Prostate gland (tissue), 2 donors: ENCODE data around the gene ORC3. TPM values are rescaled to one million over a fixed set of nuclear protein-coding genes. Genes with fewer than 3 reads are reported as not detected.
"Not testable (repeated sequence)": the region's sequence is repeated elsewhere in the genome, so short reads cannot be mapped to it uniquely, and the experiment has no call there.

ENCODE experiments used
- DNase-seq: peaks from one replicate; pipeline ENCODE4 v3.0.0-alpha.2; 2019; ENCODE audit warnings: low spot score
- H3K27ac ChIP-seq, 2 donors: fragments of 200-600 bp; sonication (generic); 2 replicates each; pipeline ENCODE4 v1.5.1; 2017 to 2019
- H3K27me3 ChIP-seq: fragments of 200-600 bp; sonication (generic); replicated peaks from 2 replicates; pipeline ENCODE4 v1.5.1; 2019; ENCODE audit not compliant: insufficient read depth
- H3K36me3 ChIP-seq, 2 donors: fragments of 200-600 bp; sonication (generic); 1 replicate in 1 of 2; 2 replicates in 1 of 2; pipeline versions ENCODE4 v1.5.1 to v1.8.1; 2017 to 2019
- H3K4me1 ChIP-seq: fragments of 200-600 bp; sonication (generic); replicated peaks from 2 replicates; pipeline ENCODE4 v1.5.1; 2019
- H3K4me3 ChIP-seq, 2 donors: fragments of 200-600 bp; sonication (generic); 2 replicates each; pipeline ENCODE4 v1.5.1; 2017 to 2019
- H3K9me3 ChIP-seq: fragments of 200-600 bp; sonication (generic); 2 replicates; pipeline ENCODE4 v1.5.1; 2017
- POLR2A ChIP-seq: fragments of 450-650 bp; IDR thresholded peaks from one replicate; pipeline ENCODE4 v1.6.1; 2016; ENCODE audit warnings: antibody characterized with exemption, mild to moderate bottlenecking
- POLR2AphosphoS5 ChIP-seq: sonication (generic); formaldehyde crosslinking; IDR thresholded peaks from one replicate; pipeline ENCODE4 v1.6.1; 2017; ENCODE audit warnings: antibody characterized with exemption
- WGBS: methylation state at CpG from one replicate; pipeline ENCODE4 v1.1.5; 2018; 5-methylcytosine and 5-hydroxymethylcytosine counted together
- intact Hi-C: fragments of 100-400 bp; cut with DNase I; formaldehyde crosslinking; loops from one replicate; pipeline ENCODE4 v1.14.2; 2022
- total RNA-seq, 2 donors: library from RNA; depleted of rRNA; stranded (reverse); fragments of >200 nt; gene quantifications; one replicate each; pipeline ENCODE4 v1.1.0, GENCODE V29; 2016
- TF ChIP-seq, protein P1 (sequence below), 4 experiments: fragments of 200-600 bp in 2 of 4; fragments of 450-650 bp in 2 of 4; sonication (generic) in 2 of 4; IDR thresholded peaks; 1 replicate in 3 of 4; 2 replicates in 1 of 4; pipeline ENCODE4 v1.5.1; 2016 to 2019; ENCODE audit warnings: antibody characterized with exemption in 4 of 4, mild to moderate bottlenecking in 2 of 4, moderate library complexity in 2 of 4

The ORC3 gene
- total RNA-seq, 2 donors from 2014 or later: 18.5 to 30.9 TPM

DNA sequence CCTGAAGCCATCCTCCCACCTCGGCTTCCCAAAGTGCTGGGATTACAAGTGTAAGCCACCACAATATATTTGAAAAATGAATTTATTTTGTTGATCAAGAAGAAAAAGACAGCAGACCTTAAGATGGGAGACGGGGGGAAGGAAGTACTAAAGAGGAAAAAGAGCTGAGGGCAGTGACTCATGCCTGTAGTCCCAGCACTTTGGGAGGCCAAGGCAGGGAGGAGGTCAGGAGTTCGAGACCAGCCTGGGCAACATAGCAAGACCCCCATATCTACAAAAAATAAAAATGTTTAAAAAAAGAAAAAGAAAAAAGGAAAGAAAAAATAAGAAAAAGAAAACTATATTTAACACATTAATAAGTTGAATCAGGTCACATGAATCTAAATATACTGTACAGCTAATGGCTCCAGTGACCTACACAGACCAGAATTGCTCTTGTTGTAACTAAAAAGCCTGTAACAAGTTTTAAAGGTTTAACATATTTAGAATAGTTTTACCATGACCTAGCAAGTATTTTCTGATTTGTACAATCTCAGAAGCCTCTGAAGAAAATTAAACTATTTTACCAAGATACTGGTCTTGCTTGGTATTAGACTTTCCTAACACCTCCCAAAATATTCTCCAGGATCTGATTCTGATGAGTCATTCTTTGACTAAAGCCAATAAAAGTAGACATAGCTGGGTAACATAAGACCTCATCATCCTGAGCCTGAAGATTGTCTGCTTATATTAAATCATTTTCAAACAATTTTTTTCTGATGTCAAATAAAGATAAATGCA lies 116.4 kb downstream of the ORC3 start:
- Histone ChIP-seq H3K27ac (no peak overlapping the region), H3K27me3 (no peaks in the 10 kb centered on the region), H3K36me3 (no peaks in the 10 kb centered on the region), H3K4me1 (no peaks in the 10 kb centered on the region), H3K9me3 (no peaks in the 10 kb centered on the region), H3K4me3 (no peak overlapping the region)
- 91% methylated on average over 3 of the region's 3 CpGs for WGBS
- TF ChIP-seq POLR2A: no peak
- TF ChIP-seq, protein P1, sequence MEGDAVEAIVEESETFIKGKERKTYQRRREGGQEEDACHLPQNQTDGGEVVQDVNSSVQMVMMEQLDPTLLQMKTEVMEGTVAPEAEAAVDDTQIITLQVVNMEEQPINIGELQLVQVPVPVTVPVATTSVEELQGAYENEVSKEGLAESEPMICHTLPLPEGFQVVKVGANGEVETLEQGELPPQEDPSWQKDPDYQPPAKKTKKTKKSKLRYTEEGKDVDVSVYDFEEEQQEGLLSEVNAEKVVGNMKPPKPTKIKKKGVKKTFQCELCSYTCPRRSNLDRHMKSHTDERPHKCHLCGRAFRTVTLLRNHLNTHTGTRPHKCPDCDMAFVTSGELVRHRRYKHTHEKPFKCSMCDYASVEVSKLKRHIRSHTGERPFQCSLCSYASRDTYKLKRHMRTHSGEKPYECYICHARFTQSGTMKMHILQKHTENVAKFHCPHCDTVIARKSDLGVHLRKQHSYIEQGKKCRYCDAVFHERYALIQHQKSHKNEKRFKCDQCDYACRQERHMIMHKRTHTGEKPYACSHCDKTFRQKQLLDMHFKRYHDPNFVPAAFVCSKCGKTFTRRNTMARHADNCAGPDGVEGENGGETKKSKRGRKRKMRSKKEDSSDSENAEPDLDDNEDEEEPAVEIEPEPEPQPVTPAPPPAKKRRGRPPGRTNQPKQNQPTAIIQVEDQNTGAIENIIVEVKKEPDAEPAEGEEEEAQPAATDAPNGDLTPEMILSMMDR (IDR thresholded peaks at IDR 0.05): no peak
- no peak for TF ChIP-seq POLR2AphosphoS5
- intact Hi-C loops: loop anchor here (10.0 kb wide), 1 partner anchor 552 kb away; the partner anchor contains the start of gene ZNF292
- no peak for DNase-seq

DNA sequence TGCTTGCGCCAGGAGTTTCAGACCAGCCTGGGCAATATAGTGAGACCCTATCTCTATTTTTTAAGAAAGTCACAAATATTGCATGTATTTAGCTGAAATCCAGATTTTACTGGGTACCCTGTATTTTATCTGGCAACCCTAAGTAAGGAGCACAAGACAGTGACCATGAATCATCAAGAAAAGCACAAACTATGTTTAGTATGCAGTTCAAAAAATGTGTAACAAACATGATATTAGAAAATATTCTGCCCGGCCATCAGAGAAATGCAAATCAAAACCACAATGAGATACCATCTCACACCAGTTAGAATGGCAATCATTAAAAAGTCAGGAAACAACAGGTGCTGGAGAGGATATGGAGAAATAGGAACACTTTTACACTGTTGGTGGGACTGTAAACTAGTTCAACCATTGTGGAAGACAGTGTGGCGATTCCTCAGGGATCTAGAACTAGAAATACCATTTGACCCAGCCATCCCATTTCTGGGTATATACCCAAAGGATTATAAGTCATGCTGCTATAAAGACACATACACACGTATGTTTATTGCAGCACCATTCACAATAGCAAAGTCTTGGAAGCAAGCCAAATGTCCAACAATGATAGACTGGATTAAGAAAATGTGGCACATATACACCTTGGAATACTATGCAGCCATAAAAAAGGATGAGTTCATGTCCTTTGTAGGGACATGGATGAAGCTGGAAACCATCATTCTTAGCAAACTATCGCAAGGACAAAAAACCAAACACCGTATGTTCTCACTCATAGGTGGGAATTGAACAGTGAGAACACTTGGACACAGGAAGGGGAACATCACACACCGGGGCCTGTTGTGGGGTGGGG lies 118.9 kb downstream of the ORC3 start:
- H3K27me3 ChIP-seq, H3K27ac ChIP-seq, DNase-seq, H3K4me3 ChIP-seq, H3K9me3 ChIP-seq, H3K4me1 ChIP-seq, H3K36me3 ChIP-seq: not testable (repeated sequence)
- WGBS: 70% methylated on average over 7 of the region's 7 CpGs
- intact Hi-C loops: loop anchor here (10.0 kb wide), 1 partner anchor 554 kb away; the partner anchor contains the start of gene ZNF292

DNA sequence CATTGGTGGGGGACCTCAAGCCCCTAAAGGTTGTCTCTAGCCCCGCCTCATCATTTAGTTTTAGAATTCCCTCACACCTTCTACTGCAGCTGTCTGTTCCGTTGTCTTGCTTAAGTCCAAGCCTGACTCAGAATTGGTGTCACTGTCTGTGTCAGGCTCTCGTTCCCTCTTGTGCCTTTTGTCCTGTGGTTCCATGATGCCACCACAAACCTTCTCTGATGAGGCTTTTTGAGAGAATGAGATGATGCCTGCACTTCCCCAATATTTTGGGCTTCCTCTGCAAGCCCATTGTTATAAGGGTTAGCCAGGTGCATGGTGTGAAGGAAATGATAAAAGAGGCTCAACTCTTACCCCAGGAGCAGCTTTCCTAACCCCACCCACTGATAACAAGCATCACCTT lies 120.2 kb downstream of the ORC3 start:
- H3K4me1 ChIP-seq: no peaks in the 10 kb centered on the region
- TF ChIP-seq, protein P1 (IDR thresholded peaks at IDR 0.05): no peak
- TF ChIP-seq POLR2A: no peak
- no peak for TF ChIP-seq POLR2AphosphoS5
- no peaks in the 10 kb centered on the region for H3K36me3 ChIP-seq
- DNase-seq: no peak
- no peak overlapping the region for H3K27ac ChIP-seq
- intact Hi-C loops: no loop called here
- WGBS: 79% methylated on average over 3 of the region's 3 CpGs
- H3K27me3 ChIP-seq: no peaks in the 10 kb centered on the region
- no peak overlapping the region for H3K4me3 ChIP-seq
- H3K9me3 ChIP-seq: no peaks in the 10 kb centered on the region

DNA sequence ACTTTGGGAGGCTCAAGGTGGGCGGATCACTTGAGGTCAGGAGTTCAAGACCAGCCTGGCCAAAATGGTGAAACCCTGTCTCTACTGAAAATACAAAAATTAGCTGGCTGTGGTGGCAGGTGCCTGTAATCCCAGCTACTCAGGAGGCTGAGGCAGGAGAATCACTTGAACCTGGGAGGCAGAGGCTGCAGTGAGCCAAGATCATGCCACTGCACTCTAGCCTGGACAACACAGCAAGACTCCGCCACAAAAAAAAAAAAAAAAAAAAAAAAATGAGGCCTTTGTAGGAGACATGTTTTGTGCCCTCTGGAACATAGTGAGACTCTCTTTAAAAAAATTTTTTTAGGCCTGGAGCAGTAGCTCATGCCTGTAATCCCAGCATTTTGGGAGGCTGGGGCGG lies 122.8 kb downstream of the ORC3 start:
- intact Hi-C loops, H3K9me3 ChIP-seq, H3K4me3 ChIP-seq, H3K27ac ChIP-seq, H3K27me3 ChIP-seq, DNase-seq, H3K4me1 ChIP-seq, H3K36me3 ChIP-seq: not testable (repeated sequence)
- 95% methylated on average over 3 of the region's 3 CpGs for WGBS

DNA sequence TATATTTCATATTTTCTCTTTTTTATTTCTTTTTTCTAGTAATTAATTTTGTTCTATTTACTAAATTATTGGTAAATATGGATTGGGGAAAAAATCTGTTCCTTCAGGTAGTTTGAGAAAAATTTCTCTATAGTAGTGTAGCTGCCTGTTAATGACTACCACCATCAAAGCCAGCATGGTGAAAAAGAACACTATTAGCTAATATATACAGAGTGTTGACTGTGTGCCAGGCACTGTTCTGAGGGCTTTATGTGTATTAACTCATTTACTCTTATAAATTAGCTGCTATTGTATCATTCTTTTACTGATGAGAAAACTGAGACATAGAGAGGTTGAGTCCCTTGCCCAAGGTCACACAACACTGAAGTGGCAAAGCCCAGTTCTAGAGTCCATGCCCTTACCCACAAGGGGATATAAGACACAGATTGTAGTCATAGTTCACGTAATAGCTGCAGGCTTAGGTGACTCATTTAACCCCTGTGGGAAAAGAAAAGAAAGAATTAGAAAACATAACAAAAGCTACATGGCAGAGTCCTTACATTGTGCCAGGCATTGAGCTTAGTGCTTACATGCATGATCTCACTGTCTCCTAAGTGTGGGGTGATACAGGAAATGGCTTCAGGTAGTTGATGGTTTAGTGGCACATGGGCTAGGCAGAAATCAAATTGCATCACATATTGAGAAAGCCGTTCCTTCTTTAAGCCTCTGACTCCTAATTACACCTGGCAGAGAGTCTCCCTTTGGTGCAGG lies 124.3 kb downstream of the ORC3 start:
- 69% methylated on average over 2 of the region's 2 CpGs for WGBS
- no peak for DNase-seq
- H3K9me3 ChIP-seq: no peaks in the 10 kb centered on the region
- no peaks in the 10 kb centered on the region for H3K27me3 ChIP-seq
- no peak overlapping the region for H3K27ac ChIP-seq
- intact Hi-C loops: no loop called here
- H3K36me3 ChIP-seq: no peaks in the 10 kb centered on the region
- TF ChIP-seq POLR2AphosphoS5: no peak
- TF ChIP-seq POLR2A: no peak
- TF ChIP-seq, protein P1 (IDR thresholded peaks at IDR 0.05): no peak
- no peak overlapping the region for H3K4me3 ChIP-seq
- no peaks in the 10 kb centered on the region for H3K4me1 ChIP-seq

Other genes starting within 250 kb of the ORC3 start
- gene C6orf163, start 245.3 kb upstream of the ORC3 start, total RNA-seq: 1 to 10 TPM; 4.7 to 7.4 TPM
- gene CFAP206, start 182.2 kb upstream of the ORC3 start, total RNA-seq: 10 to 100 TPM in 1 of 2 donors, 1 to 10 TPM in 1; 8.7 to 10.5 TPM
- 10 to 100 TPM; 21.4 to 57.1 TPM for gene SLC35A1, start 117.2 kb upstream of the ORC3 start, total RNA-seq
- 10 to 100 TPM; 27.4 to 29.5 TPM for gene RARS2, start 148 bp upstream of the ORC3 start, total RNA-seq
- 10 to 100 TPM; 28.4 to 44.1 TPM for gene AKIRIN2, start 112.1 kb downstream of the ORC3 start, total RNA-seq